K562 (cell line): ENCODE measurements around the gene ZFYVE1. TPM values are rescaled to one million over a fixed set of nuclear protein-coding genes. Genes with fewer than 3 reads are reported as not detected.

ENCODE experiments used
- CHD7 ChIP-seq: fragments of 200-600 bp; sonication (generic); IDR thresholded peaks from one replicate; pipeline ENCODE4 v1.6.1; 2012; ENCODE audit warnings: mild to moderate bottlenecking, low read depth, low read length, inconsistent platforms
- GMEB1 ChIP-seq: fragments of 250-450 bp; sonication (Bioruptor Pico); IDR thresholded peaks from 2 replicates; pipeline ENCODE4 v1.4.0; 2020; ENCODE audit warnings: mild to moderate bottlenecking
- IRF2 ChIP-seq: sonication (generic); formaldehyde crosslinking; IDR thresholded peaks from 2 replicates; pipeline ENCODE4 v1.8.1; 2022; ENCODE audit warnings: mild to moderate bottlenecking, missing genetic modification reagents
- KAT2B ChIP-seq: IDR thresholded peaks from one replicate; pipeline ENCODE4 v1.6.1; 2012; ENCODE audit warnings: low read depth, mild to moderate bottlenecking, control low read depth, inconsistent platforms, low read length, moderate library complexity
- NCOR1 ChIP-seq: fragments of 450-650 bp; IDR thresholded peaks from 2 replicates; pipeline ENCODE4 v1.6.1; 2016; ENCODE audit warnings: mild to moderate bottlenecking, moderate library complexity
- NR2F6 ChIP-seq: fragments of 450-650 bp; formaldehyde crosslinking; IDR thresholded peaks from 2 replicates; pipeline ENCODE4 v1.4.0; 2020; ENCODE audit warnings: mild to moderate bottlenecking
- XRCC5 ChIP-seq: fragments of 200-400 bp; formaldehyde crosslinking; IDR thresholded peaks from 2 replicates; pipeline ENCODE4 v1.6.1; 2017; ENCODE audit warnings: low read depth, mild to moderate bottlenecking, low read length
- ZBTB5 ChIP-seq: fragments of 450-650 bp; IDR thresholded peaks from 2 replicates; pipeline ENCODE4 v1.6.1; 2017; ENCODE audit warnings: antibody characterized with exemption
- ZNF740 ChIP-seq, 3 experiments: fragments of 200-800 bp in 1 of 3; sonication (Bioruptor generic) in 1 of 3; sonication (generic) in 1 of 3; formaldehyde crosslinking in 1 of 3; IDR thresholded peaks; 2 replicates each; pipeline versions ENCODE4 v1.6.1 to v1.8.0; 2016 to 2022; ENCODE audit warnings: mild to moderate bottlenecking in 2 of 3, missing compliant biosample characterization in 2 of 3, missing genetic modification characterization in 2 of 3, missing genetic modification reagents in 1 of 3
- ZNF764 ChIP-seq: fragments of 250-450 bp; sonication (Bioruptor Pico); IDR thresholded peaks from 2 replicates; pipeline ENCODE4 v1.4.0; 2020; ENCODE audit warnings: low read depth, mild to moderate bottlenecking, moderate library complexity
- polyA plus RNA-seq, 8 experiments: library from polyadenylated mRNA; depleted of rRNA in 4 of 8; stranded (reverse) in 5 of 8; unstranded in 3 of 8; fragments of >200 nt; fragmentation: Nextera tagmentation in 2 of 8; fragmentation: Illumina TruSeq in 1 of 8; extraction: Ambion mirVana in 2 of 8; extraction: Trizol in 1 of 8; gene quantifications; 2 replicates each; pipeline versions ENCODE4 v1.2.1 to v1.2.3, GENCODE V29; 2011 to 2014; ENCODE audit warnings: inconsistent platforms in 1 of 8, missing spikeins in 1 of 8
- total RNA-seq, 7 experiments: library from RNA; depleted of rRNA in 6 of 7; stranded (reverse); fragments of >200 nt in 6 of 7; fragmentation: Illumina TruSeq in 2 of 7; extraction: Trizol in 2 of 7; gene quantifications; 2 replicates each; pipeline versions ENCODE4 v1.2.1 to v1.2.3, GENCODE V29; 2011 to 2021; ENCODE audit warnings: low replicate concordance in 1 of 7

ZFYVE1 gene
- total and polyA plus RNA-seq, 9 of the 15 experiments (the other 6 are each of a cell fraction or from before 2014, with no cell fraction given): 0.62 to 5.5 (median 3.4) TPM

GRCh38 chr14:72925171-72925759 lies 101.6 kb downstream of the ZFYVE1 start (continued):
- TF ChIP-seq CHD7 (no peak), ZBTB5 (peak; percentile 73), NCOR1 (no peak), ZNF740 (CRISPR knock-in tag; IDR thresholded peaks at IDR 0.05) (no peak), ZNF740 (tag; IDR thresholded peaks at IDR 0.05) (no peak), IRF2 (no peak), KAT2B (no peak), XRCC5 (no peak), NR2F6 (CRISPR knock-in tag) (no peak), ZNF764 (CRISPR knock-in tag) (no peak), GMEB1 (CRISPR knock-in tag) (no peak)
